CD14-positive monocyte (primary cell): ENCODE data around the gene L3MBTL4. TPM values are rescaled to one million over a fixed set of nuclear protein-coding genes. Genes with fewer than 3 reads are reported as not detected.

Source experiments
- DNase-seq, 3 donors: peaks; one replicate each; pipeline ENCODE4 v3.0.0-alpha.2; 2011 to 2022
- H2AFZ ChIP-seq: 2 replicates; pipeline ENCODE4 v1.6.0; 2012; ENCODE audit warnings: mild to moderate bottlenecking, low read depth, low read length, inconsistent platforms; ENCODE audit not compliant: insufficient read depth, poor library complexity, severe bottlenecking
- H3K27ac ChIP-seq, 2 donors: 1 replicate in 1 of 2; 2 replicates in 1 of 2; pipeline ENCODE4 v1.5.1; 2012 to 2013; ENCODE audit warnings: low read length in 2 of 2, control low read depth in 1 of 2, inconsistent platforms in 1 of 2, low read depth in 1 of 2, mild to moderate bottlenecking in 1 of 2
- H3K27me3 ChIP-seq, 2 donors: one replicate each; pipeline versions ENCODE4 v1.6.0 to v1.6.1; 2011 to 2013; ENCODE audit warnings: low read length in 2 of 2; ENCODE audit not compliant: control insufficient read depth in 2 of 2, insufficient read depth in 2 of 2
- H3K36me3 ChIP-seq, 2 donors: replicated peaks in 1 of 2; 1 replicate in 1 of 2; 2 replicates in 1 of 2; pipeline versions ENCODE4 v1.5.1 to v1.6.1; 2012 to 2013; ENCODE audit warnings: low read length in 2 of 2, control low read depth in 1 of 2, inconsistent platforms in 1 of 2, mild to moderate bottlenecking in 1 of 2; ENCODE audit not compliant: insufficient read depth in 2 of 2, control insufficient read depth in 1 of 2
- H3K4me1 ChIP-seq, 2 donors: 1 replicate in 1 of 2; 2 replicates in 1 of 2; pipeline versions ENCODE4 v1.5.1 to v1.6.1; 2012 to 2013; ENCODE audit warnings: low read length in 2 of 2, control low read depth in 1 of 2, inconsistent platforms in 1 of 2, mild to moderate bottlenecking in 1 of 2, moderate library complexity in 1 of 2; ENCODE audit not compliant: insufficient read depth in 2 of 2, control insufficient read depth in 1 of 2
- H3K4me2 ChIP-seq: replicated peaks from 2 replicates; pipeline ENCODE3; 2012; ENCODE audit warnings: low read length, moderate library complexity, mild to moderate bottlenecking; ENCODE audit not compliant: poor library complexity, severe bottlenecking; ENCODE audit errors: extremely low read depth
- H3K4me3 ChIP-seq, 3 experiments: fragments of 200-600 bp in 1 of 3; sonication (generic) in 1 of 3; replicated peaks in 1 of 3; 1 replicate in 2 of 3; 2 replicates in 1 of 3; pipeline ENCODE4 v1.5.1; 2011 to 2013; ENCODE audit warnings: low read length in 3 of 3, mild to moderate bottlenecking in 3 of 3, control low read depth in 2 of 3, low read depth in 2 of 3, inconsistent platforms in 1 of 3, moderate library complexity in 1 of 3
- H3K79me2 ChIP-seq: 2 replicates; pipeline ENCODE4 v1.6.0; 2012; ENCODE audit warnings: mild to moderate bottlenecking, control low read depth, inconsistent platforms, low read length, moderate library complexity; ENCODE audit not compliant: insufficient read depth
- H3K9ac ChIP-seq: 2 replicates; pipeline ENCODE4 v1.6.0; 2017; ENCODE audit warnings: low read length, mild to moderate bottlenecking; ENCODE audit not compliant: insufficient read depth, poor library complexity, severe bottlenecking
- H3K9me3 ChIP-seq, 2 donors: replicated peaks in 1 of 2; 1 replicate in 1 of 2; 2 replicates in 1 of 2; pipeline versions ENCODE4 v1.5.1 to v1.6.1; 2012 to 2013; ENCODE audit warnings: low read length in 2 of 2, control low read depth in 1 of 2; ENCODE audit not compliant: control insufficient read depth in 1 of 2, insufficient read depth in 1 of 2
- H4K20me1 ChIP-seq: 2 replicates; pipeline ENCODE4 v1.6.0; 2012; ENCODE audit warnings: mild to moderate bottlenecking, low read length, control low read depth, moderate library complexity; ENCODE audit not compliant: insufficient read depth
- H3K27ac Mint-ChIP-seq, 7 donors: one replicate each; pipeline ENCODE4 v1.8.0; 2020; ENCODE audit warnings: mild to moderate bottlenecking in 7 of 7, mixed read lengths in 7 of 7, moderate library complexity in 6 of 7, inconsistent platforms in 2 of 7
- H3K27me3 Mint-ChIP-seq, 3 donors: one replicate each; pipeline ENCODE4 v1.8.0; 2021 to 2022; ENCODE audit warnings: low read depth in 3 of 3, mild to moderate bottlenecking in 3 of 3, mixed read lengths in 3 of 3, moderate library complexity in 3 of 3, inconsistent platforms in 1 of 3
- H3K36me3 Mint-ChIP-seq, 2 donors: one replicate each; pipeline ENCODE4 v1.8.0; 2020; ENCODE audit warnings: mixed read lengths in 2 of 2, inconsistent platforms in 1 of 2, mild to moderate bottlenecking in 1 of 2
- H3K4me1 Mint-ChIP-seq: one replicate; pipeline ENCODE4 v1.8.0; 2020; ENCODE audit warnings: mild to moderate bottlenecking, mixed read lengths
- H3K4me3 Mint-ChIP-seq, 2 donors: one replicate each; pipeline ENCODE4 v1.8.0; 2020; ENCODE audit warnings: mild to moderate bottlenecking in 2 of 2, mixed read lengths in 2 of 2, moderate library complexity in 1 of 2
- H3K9me3 Mint-ChIP-seq, 7 donors: one replicate each; pipeline ENCODE4 v1.8.0; 2020 to 2022; ENCODE audit warnings: mixed read lengths in 7 of 7, mild to moderate bottlenecking in 6 of 7, moderate library complexity in 6 of 7, inconsistent platforms in 2 of 7
- WGBS: methylation state at CpG from one replicate; pipeline ENCODE4 v1.1.5; 2013; ENCODE audit warnings: missing lambda C conversion rate; ENCODE audit not compliant: insufficient coverage; 5-methylcytosine and 5-hydroxymethylcytosine counted together
- intact Hi-C, 2 donors: fragments of 100-400 bp; cut with micrococcal nuclease; formaldehyde crosslinking; loops; one replicate each; pipeline versions ENCODE4 v1.15.0 to v1.15.1; 2023
- polyA plus RNA-seq, 3 donors: library from polyadenylated mRNA; depleted of rRNA in 1 of 3; unstranded in 2 of 3; stranded (reverse) in 1 of 3; fragments of 300-500 nt in 2 of 3; fragments of >200 nt in 1 of 3; fragmentation: Illumina TruSeq in 2 of 3; gene quantifications; 1 replicate in 2 of 3; 2 replicates in 1 of 3; pipeline ENCODE4 v1.2.3, GENCODE V29; 2012 to 2021
- TF ChIP-seq, protein P1 (sequence below): fragments of 200-600 bp; IDR thresholded peaks from one replicate; pipeline ENCODE4 v1.8.0; 2022; ENCODE audit warnings: antibody characterized with exemption, mild to moderate bottlenecking

Gene L3MBTL4
- polyA plus RNA-seq, 3 donors, result 0.55 to 1.2 (median 0.72) TPM

DNA sequence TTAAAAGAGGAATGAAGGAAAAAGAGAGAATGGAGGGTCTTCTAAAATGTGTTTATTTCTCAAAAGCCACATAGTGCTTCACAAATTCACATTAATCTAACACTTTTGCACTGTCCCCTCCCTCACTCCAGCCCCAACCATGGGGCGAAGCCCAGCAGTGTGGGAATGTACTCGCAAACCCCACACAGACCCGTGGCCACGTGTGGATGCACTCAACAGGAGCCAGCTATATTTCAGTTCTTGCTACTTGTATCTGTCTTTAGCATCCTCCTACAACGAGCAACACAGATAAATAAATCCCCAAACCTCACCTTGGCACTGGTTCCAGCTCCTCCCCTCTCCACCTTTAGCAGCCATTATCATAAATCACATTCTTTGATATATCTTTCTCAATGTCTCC lies 427.5 kb downstream of the L3MBTL4 start:
- H3K9me3 ChIP-seq, result peaks cover 0 to 6% of the 10 kb centered on the region in 2 donors
- no peaks in the 10 kb centered on the region for H3K4me1 ChIP-seq
- no peaks in the 10 kb centered on the region for H3K79me2 ChIP-seq
- Mint-ChIP-seq H3K9me3 (peaks cover 0 to 13% (median 4%) of the 10 kb centered on the region in 7 donors), H3K36me3 (no peaks in the 10 kb centered on the region), H3K27me3 (no peaks in the 10 kb centered on the region), H3K4me3 (no peak overlapping the region), H3K4me1 (no peaks in the 10 kb centered on the region), H3K27ac (peak overlapping the region in 1 of 7 donors; percentile 65)
- no peak overlapping the region for H3K4me3 ChIP-seq
- no peaks in the 10 kb centered on the region for H3K27me3 ChIP-seq
- H4K20me1 ChIP-seq, result no peaks in the 10 kb centered on the region
- WGBS, result 78% methylated on average over 4 of the region's 5 CpGs
- no peak overlapping the region for H3K9ac ChIP-seq
- no peak overlapping the region for H3K27ac ChIP-seq
- H2AFZ ChIP-seq, result no peak overlapping the region
- intact Hi-C loops, result no loop called here
- H3K4me2 ChIP-seq, result no peak overlapping the region
- TF ChIP-seq, protein P1, sequence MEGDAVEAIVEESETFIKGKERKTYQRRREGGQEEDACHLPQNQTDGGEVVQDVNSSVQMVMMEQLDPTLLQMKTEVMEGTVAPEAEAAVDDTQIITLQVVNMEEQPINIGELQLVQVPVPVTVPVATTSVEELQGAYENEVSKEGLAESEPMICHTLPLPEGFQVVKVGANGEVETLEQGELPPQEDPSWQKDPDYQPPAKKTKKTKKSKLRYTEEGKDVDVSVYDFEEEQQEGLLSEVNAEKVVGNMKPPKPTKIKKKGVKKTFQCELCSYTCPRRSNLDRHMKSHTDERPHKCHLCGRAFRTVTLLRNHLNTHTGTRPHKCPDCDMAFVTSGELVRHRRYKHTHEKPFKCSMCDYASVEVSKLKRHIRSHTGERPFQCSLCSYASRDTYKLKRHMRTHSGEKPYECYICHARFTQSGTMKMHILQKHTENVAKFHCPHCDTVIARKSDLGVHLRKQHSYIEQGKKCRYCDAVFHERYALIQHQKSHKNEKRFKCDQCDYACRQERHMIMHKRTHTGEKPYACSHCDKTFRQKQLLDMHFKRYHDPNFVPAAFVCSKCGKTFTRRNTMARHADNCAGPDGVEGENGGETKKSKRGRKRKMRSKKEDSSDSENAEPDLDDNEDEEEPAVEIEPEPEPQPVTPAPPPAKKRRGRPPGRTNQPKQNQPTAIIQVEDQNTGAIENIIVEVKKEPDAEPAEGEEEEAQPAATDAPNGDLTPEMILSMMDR, result no peak
- no peak for DNase-seq
- no peaks in the 10 kb centered on the region for H3K36me3 ChIP-seq

DNA sequence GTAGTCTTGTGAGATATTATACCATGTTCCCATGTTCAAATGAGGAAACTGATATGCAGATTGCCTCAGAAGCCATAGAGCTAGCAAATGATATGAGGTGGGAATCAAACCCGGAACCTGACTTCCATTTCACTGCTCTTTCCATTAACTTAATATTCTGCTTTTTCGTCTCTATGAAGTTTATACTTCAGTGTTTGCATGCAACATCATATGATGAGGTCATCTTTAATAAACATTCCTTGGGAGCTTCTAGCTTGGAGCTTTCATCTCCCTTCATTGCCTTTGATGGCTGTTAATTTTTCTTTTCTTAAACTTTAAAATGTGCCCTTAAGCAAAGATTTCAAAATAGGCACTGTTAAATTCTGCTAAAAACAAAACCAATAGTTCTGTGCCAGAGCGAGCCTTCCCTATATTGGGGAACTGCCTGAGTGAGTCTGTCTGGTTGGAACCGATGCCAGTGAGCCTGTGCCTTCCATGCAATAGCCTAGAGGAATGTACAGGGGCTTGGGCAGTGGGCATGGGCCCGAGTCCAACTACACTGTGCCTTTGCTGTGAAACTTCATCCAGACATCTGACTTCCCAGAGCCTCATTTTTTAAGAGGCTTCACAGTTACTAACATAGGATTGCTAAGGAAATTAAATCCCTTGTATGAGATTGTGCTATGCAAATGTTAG lies 428.3 kb downstream of the L3MBTL4 start:
- no peaks in the 10 kb centered on the region for H3K27me3 ChIP-seq
- DNase-seq, result no peak
- H3K27ac Mint-ChIP-seq, result no peak overlapping the region
- no peak overlapping the region for H3K4me2 ChIP-seq
- H3K36me3 ChIP-seq, result no peaks in the 10 kb centered on the region
- H3K4me1 Mint-ChIP-seq, result no peaks in the 10 kb centered on the region
- TF ChIP-seq, protein P1, result no peak
- H3K4me3 Mint-ChIP-seq, result no peak overlapping the region
- H3K27me3 Mint-ChIP-seq, result no peaks in the 10 kb centered on the region
- H2AFZ ChIP-seq, result no peak overlapping the region
- no peaks in the 10 kb centered on the region for H3K4me1 ChIP-seq
- H4K20me1 ChIP-seq, result no peaks in the 10 kb centered on the region
- H3K27ac ChIP-seq, result no peak overlapping the region
- no peaks in the 10 kb centered on the region for H3K79me2 ChIP-seq
- intact Hi-C loops, result no loop called here
- H3K9me3 ChIP-seq, result no peaks in the 10 kb centered on the region
- H3K36me3 Mint-ChIP-seq, result no peaks in the 10 kb centered on the region
- H3K4me3 ChIP-seq, result no peak overlapping the region
- H3K9ac ChIP-seq, result no peak overlapping the region
- H3K9me3 Mint-ChIP-seq, result peaks cover 0 to 7% (median 0%) of the 10 kb centered on the region in 7 donors
- 100% methylated on average over 2 of the region's 5 CpGs for WGBS
